HG02943 (cell line): ENCODE measurements around the gene FREM1.

Source experiments
- ATAC-seq: cut with Tn5 transposase; IDR thresholded peaks from one replicate; pipeline ENCODE4 v1.9.1; 2021; ENCODE audit warnings: mild to moderate bottlenecking, low read depth, moderate library complexity; ENCODE audit not compliant: unreplicated experiment

FREM1 gene

DNA sequence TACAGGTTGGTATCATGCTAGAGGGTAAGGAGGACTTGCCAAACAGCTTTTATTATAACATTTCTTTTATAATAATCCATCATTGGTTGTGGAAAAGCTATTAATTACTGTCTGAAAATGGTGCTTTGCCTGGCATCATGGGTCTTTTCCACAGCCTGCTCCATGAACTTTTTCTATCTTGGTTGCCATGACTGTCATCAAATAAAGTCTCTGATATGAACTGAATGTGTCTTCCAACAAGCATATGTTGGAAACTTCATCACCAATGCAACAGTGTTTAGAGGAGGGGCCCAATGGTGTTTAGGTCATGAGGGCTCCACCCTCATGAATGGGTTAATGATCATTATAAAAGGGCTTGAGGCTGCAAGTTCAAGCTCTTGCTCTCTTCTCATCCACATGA lies 81.0 kb downstream of the FREM1 start:
- ATAC-seq, result no peak

DNA sequence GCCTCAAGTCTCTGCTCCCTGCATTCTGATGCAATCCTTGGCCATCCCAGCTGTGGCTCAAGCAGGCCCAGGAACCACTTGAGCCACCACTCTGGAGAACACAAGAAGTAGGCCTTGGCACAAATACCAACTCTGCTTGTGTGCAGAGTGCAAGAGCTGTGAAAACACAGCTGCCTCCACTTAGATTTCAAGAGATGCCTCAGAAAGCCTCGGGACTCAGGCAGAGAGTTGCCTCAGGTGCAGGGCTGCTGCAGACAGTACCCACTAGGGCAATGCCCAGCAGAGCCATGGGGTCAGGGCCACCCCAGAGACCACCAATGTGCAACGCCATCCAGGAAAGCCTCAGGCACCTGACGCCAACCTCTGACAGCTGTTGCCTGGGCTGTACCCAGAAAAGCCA lies 82.4 kb downstream of the FREM1 start:
- no peak for ATAC-seq

DNA sequence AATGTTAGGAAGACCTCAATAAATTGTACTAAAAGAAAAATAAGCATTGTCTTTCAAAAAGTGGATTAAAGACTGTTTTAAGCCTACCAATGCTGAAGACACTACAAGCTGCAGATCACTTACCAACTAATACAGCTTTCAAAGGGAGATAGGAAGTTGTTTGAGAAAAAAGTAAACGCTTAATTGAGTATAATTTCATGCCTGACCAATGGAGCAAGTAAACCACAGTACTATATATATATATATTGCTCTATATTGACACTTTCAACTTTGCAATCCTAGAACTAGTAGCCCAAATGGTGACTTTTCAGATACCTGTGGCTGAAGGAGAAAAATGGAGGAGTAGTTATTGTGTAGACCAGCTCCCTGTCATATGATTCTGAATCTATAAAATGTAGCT lies 85.7 kb downstream of the FREM1 start:
- ATAC-seq, result no peak

DNA sequence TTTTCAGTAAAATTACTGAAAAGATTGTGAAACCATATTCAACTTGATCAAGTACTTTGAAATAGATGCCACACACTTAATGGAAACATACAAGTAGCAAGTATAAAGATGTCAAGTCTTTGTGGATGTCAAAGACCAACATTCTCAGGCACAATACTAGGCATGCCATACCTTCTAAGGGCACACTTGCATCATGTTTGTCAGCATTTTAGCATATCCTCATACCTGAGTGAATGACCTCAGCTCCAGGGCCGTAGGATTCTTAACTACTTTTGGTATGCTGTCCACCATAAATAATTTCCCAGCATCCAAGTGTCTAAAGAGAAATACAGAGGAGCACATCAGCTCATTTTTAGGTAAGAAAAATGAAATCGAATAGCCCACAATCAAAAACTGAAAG lies 86.4 kb downstream of the FREM1 start:
- ATAC-seq, result no peak

DNA sequence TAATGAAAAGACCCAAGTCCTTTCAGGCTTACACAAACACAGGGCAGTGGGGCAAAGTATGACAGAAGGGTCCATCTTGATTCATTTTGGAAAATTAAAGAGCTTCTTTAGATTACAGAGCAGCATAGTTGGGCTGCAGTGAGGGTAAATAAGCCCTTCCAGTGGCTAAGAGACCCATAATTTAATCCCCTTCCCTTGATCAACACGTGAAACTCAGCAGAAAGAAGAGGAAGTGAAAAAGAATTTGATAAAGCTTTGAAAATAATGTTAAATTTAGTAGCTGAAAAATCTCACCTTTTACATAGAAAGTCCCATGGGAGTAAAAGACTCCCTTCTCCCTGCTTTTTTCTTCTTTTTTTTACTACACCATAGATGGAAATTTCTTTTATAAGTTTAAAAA lies 87.6 kb downstream of the FREM1 start:
- no peak for ATAC-seq

DNA sequence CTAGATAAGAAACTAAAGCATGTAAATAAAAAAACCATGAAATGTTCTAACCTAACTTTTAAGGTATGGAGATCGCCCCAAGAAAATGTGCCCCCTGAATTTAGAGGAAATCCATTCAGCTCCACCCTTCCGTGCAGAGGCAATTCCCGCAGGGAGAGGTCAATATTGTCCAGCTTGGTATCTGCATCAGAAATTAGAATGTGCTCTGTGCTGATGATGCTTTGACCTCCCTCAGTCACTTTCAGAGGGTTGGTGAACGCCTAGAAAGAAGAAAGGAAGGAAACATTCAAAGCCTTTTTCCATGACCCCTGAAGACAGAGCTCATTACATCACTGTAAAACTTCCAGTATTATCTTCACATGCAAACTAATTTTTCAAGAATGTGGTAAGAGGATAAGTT lies 91.0 kb downstream of the FREM1 start:
- ATAC-seq, result no peak

DNA sequence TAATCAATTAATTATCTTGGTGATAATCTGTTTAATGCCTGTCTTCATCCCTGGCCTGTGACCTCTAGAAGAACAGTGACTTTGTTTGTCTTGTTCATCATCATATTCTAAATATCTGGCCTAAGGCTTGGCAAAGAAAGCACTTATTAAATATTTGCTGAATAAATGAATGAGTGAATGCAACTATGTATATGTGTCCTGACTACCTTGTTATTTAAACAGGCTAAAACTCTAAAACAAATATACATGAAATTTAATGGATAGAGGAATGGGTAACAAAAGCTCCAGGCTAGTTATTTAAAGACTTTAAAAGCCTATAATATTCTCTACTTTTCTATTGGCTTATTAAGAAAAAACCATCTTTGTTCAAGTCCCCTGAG lies 96.0 kb downstream of the FREM1 start:
- no peak for ATAC-seq

DNA sequence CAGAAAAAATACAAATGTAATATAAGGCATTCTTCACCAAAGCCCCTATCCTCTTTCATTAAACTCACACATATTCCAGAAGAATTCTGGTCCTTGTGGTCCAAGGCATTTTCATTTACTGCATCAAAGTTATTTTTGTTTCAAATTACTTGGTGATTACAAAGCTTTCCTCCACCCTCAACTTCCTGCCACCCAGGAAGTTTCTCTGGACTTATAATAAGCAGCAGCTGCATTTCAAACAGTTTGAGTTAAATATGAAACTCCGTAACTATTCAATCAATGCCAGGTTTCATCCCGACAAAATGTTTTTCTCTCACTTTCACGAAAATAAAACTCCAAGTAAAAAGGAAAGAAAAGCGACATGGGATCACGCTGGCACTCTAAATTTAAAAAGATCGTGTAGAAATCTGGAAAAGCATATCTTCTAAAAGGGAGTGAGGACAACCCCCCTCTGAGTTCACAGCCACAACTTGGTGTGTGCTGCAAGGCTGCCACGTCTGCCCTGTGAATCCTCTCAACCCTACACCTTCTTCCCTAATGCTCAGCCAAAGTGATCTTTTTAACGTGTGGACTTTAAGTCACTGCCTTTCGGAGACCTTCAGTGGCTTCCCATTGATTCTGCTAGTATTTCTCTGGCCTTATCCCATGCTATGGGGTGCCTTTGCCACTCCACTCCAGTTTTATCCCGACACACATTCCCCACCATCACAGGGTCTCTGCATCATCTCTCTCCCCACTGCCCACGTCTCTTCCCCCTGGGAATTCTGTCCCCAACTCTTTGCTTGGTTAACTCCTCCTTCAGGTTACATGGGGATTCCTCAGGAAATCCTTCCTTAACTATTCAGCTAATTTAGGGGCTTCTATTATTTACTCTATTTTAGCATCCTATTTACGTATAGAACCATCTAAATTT lies 96.6 kb downstream of the FREM1 start:
- no peak for ATAC-seq

DNA sequence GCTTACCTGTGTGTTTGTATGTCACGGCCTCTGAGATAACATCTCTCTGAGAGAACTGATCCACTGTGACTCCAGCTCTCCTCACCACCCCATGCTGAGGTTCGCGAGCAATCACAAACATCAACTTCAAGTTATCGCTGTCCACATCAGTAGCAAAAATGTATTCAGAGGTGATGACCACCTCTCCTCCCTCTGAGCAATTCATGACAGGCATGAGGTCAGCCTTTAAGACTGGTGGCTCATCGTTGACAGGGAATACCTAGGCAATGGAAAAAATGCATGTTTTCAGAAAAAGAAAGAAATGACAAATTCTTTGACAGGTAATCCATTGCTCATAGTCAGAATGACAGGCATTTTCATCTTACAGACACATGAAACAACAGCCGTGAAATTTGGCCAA lies 97.4 kb downstream of the FREM1 start:
- ATAC-seq, result no peak

DNA sequence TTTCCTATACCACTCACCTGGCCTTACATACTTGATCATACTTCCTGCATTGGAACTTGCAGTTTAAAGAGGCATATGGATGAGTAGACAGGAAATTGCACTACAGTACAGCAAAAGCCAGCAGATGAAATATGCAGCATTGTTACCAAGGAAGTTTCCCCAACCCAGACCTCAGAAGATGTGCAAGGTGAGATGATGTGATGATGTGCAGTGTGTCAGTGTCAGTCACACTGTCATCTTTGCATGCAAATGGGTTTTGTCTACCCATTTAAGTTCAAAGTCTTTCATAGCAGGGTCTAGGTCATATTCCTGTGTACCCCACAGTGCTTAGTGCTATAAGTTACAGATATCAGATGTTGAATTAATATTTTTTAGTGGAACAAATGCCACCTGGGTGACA lies 98.4 kb downstream of the FREM1 start:
- ATAC-seq, result no peak

DNA sequence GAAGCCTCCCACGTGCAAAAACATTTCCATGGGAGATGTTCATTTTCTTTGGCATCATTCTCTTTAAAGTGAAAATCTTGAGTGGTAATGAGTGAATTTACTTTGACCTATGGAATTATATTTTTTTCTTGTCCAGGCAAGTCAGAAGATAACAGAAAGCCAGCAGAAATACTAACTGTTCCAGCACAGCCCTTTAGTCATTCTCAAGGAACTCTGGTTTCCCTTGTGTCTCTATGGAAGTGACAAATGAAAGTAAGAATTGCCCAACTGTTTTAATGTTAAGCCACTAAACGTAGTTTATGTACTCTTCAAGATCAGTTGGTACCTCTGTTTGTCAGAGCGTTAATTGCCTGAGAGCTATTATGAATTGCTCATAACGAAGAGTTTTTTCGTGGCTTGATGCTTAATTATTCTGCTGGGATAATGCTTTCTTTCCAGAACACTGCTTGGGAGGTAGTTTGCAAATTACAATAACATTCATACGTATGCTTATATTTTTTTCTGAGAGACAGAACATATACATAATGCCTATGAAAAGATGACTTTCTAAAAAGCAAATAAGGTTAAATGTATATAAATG lies 103.2 kb downstream of the FREM1 start:
- no peak for ATAC-seq

DNA sequence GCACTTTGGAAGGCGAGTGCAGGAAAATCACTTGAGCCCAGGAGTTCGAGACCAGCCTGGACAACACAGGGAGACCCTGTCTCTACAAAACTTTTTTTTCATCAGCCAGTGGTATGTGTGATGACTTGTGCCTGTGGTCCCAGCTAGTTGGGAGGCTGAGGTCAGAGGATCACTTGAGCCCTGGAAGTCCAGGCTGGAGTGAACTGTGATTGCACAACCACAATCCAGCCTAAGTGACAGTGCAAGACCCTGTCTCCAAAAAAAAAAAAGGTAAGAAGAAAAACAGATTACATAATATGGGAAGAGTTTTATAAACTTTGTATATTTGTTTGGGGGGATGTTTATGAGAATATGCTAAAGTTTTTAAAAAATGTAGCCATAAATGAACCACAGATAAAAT lies 111.2 kb downstream of the FREM1 start:
- no peak for ATAC-seq

DNA sequence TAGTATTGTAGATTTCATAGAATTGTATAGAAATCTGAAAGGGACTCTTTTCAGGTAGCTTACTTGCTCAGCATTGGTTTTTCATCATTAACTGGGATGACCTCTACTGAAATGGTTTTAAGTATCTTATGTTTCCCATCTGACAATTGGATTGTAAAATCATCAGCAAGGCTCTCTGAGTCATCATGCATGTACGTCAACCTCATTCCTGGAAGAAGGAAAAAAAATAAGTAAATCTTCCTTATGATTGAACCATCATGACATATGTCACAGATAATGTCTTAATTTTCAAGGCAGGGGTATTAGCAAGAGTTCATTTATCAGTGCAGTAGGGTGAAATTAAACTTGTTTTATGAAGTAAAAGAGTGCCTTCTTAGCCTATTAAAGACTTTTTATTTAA lies 112.8 kb downstream of the FREM1 start:
- no peak for ATAC-seq

DNA sequence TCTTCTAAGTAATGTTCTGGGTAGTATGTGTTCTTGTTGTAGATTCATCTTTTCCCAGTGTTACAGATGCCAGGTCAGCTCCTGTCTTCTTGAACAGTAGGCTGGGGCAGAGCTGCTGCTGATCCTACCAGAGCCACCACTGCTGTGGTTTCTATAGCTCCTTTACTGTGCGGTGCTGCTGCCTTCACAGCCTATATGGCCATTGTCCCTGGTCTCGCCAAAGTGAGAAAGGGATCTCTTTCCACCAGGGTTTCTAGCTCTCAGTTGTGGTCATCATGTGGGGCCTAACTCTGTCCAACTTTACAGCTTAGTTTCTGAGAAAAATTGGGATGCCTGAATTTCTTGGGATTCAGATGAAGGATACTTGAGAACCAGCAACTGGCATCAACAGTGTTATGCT lies 116.8 kb downstream of the FREM1 start:
- ATAC-seq, result no peak

DNA sequence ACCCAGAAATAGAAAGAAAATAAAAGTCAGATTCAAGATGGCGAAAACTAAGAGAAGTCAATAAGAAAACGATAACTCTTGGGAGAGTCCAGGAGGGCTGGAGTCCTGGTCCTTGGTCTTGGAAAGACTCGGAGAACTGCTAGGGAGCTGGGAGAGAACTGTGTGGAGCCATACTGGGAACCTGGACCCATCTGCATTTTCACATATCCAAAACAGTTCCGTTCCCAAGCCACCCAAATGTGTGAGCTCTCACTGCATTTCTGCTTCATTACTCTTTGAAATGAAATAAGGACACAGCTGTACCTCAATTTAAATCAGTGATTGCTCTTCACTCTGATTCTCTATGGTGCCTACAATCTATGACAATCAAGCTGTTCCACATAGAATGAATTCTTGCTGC lies 119.6 kb downstream of the FREM1 start:
- no peak for ATAC-seq

DNA sequence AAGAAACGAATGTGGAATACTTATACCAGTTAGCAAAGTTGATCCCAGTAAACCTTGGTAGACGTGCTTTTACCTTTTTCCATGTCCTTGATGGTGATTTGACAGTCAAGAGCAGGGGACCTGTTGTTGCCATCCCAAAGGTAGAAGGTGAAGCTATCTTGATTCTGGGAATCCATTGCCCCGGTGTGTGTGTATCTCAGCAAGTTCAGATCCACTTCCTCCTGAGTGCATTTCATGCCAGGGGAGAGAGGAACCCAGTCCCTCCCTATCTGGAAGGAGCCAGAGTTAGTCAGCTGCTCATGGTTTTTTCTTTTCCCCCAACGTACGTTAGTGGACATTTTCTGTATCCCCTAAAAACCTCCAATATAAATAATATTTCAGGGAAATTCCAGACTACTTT lies 121.4 kb downstream of the FREM1 start:
- no peak for ATAC-seq

DNA sequence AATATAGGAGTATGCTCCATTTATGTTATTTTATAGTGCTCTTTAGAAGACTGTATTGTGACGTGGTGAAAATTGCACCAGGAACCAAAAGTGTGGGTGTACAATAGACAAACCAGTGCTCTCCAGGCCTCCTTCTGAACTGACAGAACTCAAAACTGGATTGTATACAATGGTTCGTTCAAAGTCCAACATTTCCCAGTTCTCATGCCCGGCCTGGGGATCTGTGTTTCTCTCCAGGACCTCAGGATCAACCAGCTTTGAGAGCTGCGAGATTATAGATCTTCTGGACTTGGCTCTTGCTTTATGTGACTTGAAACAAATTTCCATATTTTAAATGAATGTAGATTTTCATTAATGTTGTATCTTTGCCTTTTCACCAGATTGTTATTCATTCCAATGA lies 126.9 kb downstream of the FREM1 start:
- ATAC-seq, result no peak

DNA sequence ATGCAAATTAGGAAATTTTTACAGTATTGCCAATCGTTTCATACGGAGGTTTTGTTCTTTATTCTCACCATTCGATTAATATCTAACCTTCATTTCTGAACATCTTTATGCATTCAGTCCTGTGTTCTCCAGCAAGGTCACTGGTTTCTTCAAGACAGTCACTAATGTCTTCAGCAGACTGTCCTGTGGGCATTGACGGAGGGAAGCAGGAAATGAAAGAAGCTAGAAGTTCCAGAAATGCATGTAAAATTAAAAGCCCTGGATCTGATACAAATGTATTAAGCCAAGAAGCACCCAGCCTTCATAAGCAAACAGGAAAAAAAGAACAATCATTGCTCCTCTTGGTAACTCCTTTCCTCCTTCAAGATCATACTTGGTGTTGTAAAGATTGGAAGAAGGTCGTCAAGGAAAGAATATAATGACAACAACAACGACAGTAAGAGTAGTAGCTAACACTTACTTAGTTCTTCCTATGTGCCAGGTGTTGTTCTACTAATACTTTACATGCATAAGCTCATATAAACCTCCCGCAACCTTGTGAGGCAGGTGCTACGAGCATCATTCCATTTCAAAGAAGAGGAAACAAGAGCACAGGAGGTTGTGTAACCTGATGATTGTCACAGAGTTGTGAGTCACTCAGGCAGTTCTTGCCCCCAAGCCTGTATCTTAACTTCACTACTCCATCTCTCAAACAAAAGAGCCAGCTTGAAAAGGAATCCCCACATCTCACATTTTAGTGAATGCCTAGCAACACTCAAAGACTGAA lies 127.8 kb downstream of the FREM1 start:
- ATAC-seq, result no peak

DNA sequence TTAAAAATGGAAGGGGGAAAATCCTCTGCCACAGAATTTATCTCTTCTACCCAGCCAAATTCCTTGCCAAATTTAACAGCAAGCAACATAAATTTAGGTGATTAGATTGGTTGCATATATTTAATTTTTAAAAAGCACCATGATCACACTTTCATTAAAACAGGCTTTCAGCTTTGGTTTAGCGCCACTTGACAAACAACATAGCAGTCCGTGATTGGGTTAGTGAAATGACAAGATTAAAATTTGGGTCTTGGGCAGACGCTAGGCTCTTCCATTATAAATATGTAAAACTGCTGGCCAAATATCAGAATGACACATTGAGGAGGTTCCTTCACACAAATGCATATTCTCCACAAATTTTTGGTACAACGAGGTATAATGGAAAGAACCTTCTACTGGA lies 129.5 kb downstream of the FREM1 start:
- ATAC-seq, result no peak

DNA sequence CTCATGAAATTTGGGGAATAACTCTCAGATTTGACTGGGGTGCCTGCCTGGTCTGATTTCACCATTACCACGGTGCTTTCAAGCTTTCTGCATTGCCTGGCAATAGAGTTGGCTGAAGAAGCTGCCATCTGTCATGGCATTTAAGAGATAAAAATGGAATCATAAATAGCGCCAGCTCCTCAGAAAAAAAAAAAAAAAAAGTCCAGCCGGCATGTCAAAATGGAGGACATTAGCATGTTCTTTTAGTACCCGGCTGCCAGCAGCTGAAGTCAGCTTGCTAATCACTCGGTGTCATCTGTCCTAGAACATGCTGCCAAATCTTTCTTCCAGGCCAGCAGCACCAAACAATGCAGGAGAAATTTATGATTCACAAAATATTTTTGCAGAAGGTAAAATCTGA lies 130.0 kb downstream of the FREM1 start:
- ATAC-seq, result no peak

DNA sequence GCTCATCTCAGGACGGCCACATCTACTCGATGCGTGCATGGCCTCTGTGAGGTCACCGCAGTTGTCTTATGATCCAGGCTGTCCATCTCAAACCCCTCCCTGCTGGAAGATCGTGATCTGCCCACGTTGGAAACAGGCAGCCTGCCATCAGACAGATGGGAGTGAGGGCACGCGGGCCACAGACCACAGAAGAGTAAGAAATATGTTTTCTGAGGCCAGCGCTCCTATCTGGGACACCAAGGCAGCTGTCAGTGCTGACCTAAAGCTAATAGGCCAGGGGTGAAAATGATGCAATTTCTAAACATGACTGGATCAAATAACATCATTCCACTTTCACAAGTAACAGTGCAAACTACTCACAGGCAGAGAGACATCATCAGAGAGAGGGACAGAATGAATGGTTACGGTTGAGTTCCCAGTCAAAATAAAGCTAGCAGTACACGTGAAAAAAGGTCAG lies 130.6 kb downstream of the FREM1 start:
- no peak for ATAC-seq

DNA sequence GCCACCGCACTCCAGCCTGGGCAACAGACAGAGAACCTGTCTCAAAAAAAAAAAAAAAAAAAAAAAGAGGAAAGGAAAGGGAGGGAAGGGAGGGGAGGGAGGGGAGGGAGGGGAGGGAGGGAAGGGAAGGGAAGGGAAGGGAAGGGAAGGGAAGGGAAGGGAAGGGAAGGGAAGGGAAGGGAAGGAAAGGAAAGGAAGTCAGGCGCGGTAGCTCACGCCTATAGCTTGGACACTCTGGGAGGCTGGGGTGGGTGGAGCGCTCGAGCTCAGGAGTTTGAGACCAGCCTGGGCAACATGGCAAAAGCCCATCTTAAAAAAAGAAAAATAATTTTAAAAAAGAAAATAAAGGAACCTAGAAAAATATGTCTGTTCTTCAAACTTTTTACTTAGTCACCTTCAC lies 131.7 kb downstream of the FREM1 start:
- ATAC-seq, result no peak
